Measurements from ENCODE around the gene TAF15. TPM values are rescaled to one million over a fixed set of nuclear protein-coding genes. Genes with fewer than 3 reads are reported as not detected.

TAF15 gene
- total and polyA plus RNA-seq, 2 donors (not counting 1 experiment from before 2014, with no cell fraction given) = 51.0 to 246 TPM

DNA sequence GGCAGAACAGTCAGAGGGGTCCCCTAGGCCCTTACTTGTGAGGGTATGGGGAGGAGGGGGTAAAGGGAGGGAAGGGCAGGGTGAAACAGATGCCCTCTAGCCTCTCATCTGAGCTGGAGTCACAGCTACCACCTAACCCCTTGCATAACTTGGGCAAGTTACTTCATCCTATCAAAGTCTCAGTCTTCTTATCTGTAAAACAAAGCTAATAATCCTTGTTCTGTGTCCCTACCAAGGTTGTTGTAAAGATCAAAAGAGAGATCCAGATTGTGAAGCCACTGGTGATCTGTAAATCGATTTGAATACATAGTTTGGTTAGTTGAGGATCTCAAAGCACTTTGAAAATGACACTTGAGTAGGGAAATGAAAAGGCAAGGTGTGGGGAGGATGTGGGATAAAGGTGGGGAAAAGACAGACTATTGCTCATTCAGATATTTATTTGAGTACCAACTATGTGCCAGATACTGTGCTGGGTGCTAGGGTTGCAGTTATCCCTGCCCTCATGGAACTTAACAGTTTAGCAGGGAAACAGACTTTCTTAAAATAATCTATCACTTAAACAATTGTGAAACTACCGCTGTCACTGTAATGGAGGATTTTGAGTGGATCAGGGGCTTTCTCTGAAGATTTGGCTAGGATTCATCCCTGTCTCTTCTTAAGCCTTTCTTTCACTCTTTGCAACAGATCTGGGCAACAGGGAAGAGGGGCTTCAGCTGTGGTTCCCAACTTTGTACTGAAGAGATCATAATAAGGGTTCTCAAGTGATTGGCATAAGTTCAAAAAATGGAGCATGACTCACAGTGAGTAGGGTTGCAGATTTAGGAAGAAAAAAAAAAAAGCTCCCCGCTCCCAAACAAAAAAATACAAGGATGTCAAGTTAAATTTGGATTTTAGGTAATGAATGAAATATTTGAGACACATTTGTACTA lies 56.4 kb downstream of the TAF15 start:
- DNase-seq (no peak), ATAC-seq (ENCODE audit: low read depth) (no peak)
- H3K4me1 ChIP-seq (ENCODE audit: control insufficient read depth in 2 of 2, insufficient read depth in 2 of 2, low read length in 2 of 2) = no peaks in the 10 kb centered on the region
- H3K4me2 ChIP-seq (replicated peaks; ENCODE audit: low read depth, low read length, poor library complexity, severe bottlenecking) = no peak overlapping the region
- no peaks in the 10 kb centered on the region for H4K20me1 ChIP-seq (ENCODE audit: control insufficient read depth, insufficient read depth, low read length, poor library complexity, severe bottlenecking)
- H3K9ac ChIP-seq (ENCODE audit: low read length) = no peak overlapping the region
- ChIA-PET POLR2A (interaction anchor here (0.6 kb wide), 2 partner anchors 49 to 1603 kb away, joined by 4 to 10 read pairs; no protein-coding TSS in a partner anchor), CTCF (no interaction called here)
- no peak overlapping the region for H3K4me3 ChIP-seq (ENCODE audit: control extremely low read depth in 1 of 5, extremely low read depth in 1 of 5, insufficient read depth in 1 of 5, low read depth in 2 of 5, low read length in 4 of 5)
- H3K27ac Mint-ChIP-seq = no peak overlapping the region
- H3K27me3 ChIP-seq (replicated peaks in 1 of 4; ENCODE audit: control extremely low read depth in 1 of 4, control insufficient read depth in 3 of 4, insufficient read depth in 4 of 4, low read length in 3 of 4) = no peaks in the 10 kb centered on the region
- no peaks in the 10 kb centered on the region for H3K9me3 Mint-ChIP-seq (ENCODE audit: insufficient read depth)
- no peak overlapping the region for H2AFZ ChIP-seq (ENCODE audit: insufficient read depth, low read depth, low read length, poor library complexity, severe bottlenecking)
- no peak for TF ChIP-seq EZH2 (IDR thresholded peaks at IDR 0.05; ENCODE audit: borderline replicate concordance, insufficient read depth, low read depth, low read length, poor library complexity, severe bottlenecking)
- TF ChIP-seq, protein P1, sequence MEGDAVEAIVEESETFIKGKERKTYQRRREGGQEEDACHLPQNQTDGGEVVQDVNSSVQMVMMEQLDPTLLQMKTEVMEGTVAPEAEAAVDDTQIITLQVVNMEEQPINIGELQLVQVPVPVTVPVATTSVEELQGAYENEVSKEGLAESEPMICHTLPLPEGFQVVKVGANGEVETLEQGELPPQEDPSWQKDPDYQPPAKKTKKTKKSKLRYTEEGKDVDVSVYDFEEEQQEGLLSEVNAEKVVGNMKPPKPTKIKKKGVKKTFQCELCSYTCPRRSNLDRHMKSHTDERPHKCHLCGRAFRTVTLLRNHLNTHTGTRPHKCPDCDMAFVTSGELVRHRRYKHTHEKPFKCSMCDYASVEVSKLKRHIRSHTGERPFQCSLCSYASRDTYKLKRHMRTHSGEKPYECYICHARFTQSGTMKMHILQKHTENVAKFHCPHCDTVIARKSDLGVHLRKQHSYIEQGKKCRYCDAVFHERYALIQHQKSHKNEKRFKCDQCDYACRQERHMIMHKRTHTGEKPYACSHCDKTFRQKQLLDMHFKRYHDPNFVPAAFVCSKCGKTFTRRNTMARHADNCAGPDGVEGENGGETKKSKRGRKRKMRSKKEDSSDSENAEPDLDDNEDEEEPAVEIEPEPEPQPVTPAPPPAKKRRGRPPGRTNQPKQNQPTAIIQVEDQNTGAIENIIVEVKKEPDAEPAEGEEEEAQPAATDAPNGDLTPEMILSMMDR (IDR thresholded peaks at IDR 0.05) = no peak
- no peaks in the 10 kb centered on the region for H3K4me1 Mint-ChIP-seq
- no peaks in the 10 kb centered on the region for H3K9me3 ChIP-seq (ENCODE audit: control extremely low read depth in 1 of 3, control insufficient read depth in 2 of 3, insufficient read depth in 1 of 3, low read length in 2 of 3)
- intact Hi-C loops (cut with micrococcal nuclease) = no loop called here
- no peak overlapping the region for H3K4me3 Mint-ChIP-seq
- no peak overlapping the region for H3K27ac ChIP-seq (ENCODE audit: low read length in 2 of 2)
- no peaks in the 10 kb centered on the region for H3K79me2 ChIP-seq (ENCODE audit: control insufficient read depth, insufficient read depth, low read length)
- no peaks in the 10 kb centered on the region for H3K36me3 ChIP-seq (replicated peaks in 1 of 2; ENCODE audit: control extremely low read depth in 1 of 2, control insufficient read depth in 1 of 2, extremely low read depth in 1 of 2, insufficient read depth in 2 of 2, low read length in 1 of 2)
- no peaks in the 10 kb centered on the region for H3K27me3 Mint-ChIP-seq
- WGBS (ENCODE audit: insufficient coverage) = 60% methylated on average over 1 of the region's 3 CpGs

DNA sequence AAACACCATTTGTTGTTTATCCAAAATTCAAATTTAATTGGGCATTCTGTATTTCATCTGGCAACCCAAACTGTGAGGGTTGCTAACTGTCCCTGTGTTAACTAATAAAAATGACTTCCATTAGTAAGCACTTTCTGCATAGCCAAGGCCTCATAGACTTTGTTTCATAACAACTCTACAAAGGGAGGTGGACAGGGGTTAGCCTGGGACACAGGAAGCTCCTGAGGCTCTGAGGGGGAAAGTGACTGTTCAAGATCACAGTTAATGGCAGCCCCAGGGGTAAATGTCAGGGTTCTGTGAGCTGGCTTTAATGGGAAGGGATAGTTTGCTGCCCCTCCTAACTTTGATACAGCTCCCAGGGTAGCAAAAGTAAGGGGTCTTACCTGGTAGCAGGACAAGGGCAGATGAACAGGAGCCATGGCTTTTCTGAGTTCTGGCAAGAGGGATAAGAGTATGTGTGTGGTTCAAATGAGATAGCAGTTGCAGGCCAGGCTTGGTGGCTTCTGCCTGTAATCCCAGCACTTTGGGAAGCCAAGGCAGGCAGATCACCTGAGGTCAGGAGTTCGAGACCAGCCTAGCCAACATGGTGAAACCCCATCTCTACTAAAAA lies 57.2 kb downstream of the TAF15 start:
- H3K9me3 ChIP-seq (ENCODE audit: control extremely low read depth in 1 of 3, control insufficient read depth in 2 of 3, insufficient read depth in 1 of 3, low read length in 2 of 3) = no peaks in the 10 kb centered on the region
- H3K4me3 Mint-ChIP-seq = no peak overlapping the region
- H3K4me2 ChIP-seq (replicated peaks; ENCODE audit: low read depth, low read length, poor library complexity, severe bottlenecking) = no peak overlapping the region
- peaks cover 0 to 2% (median 0%) of the 10 kb centered on the region in 4 experiments for H3K27me3 ChIP-seq (replicated peaks in 1 of 4; ENCODE audit: control extremely low read depth in 1 of 4, control insufficient read depth in 3 of 4, insufficient read depth in 4 of 4, low read length in 3 of 4)
- no peak for ATAC-seq (ENCODE audit: low read depth)
- CTCF ChIA-PET = no interaction called here
- intact Hi-C loops (cut with micrococcal nuclease) = no loop called here
- no peak for DNase-seq
- H3K79me2 ChIP-seq (ENCODE audit: control insufficient read depth, insufficient read depth, low read length) = no peaks in the 10 kb centered on the region
- H3K9me3 Mint-ChIP-seq (ENCODE audit: insufficient read depth) = no peaks in the 10 kb centered on the region
- no CpG with 5 or more reads among the region's 1 CpG for WGBS (ENCODE audit: insufficient coverage)
- H3K4me1 ChIP-seq (ENCODE audit: control insufficient read depth in 2 of 2, insufficient read depth in 2 of 2, low read length in 2 of 2) = peaks cover 0 to 3% of the 10 kb centered on the region in 2 donors
- no peak overlapping the region for H3K27ac Mint-ChIP-seq
- no peak overlapping the region for H3K27ac ChIP-seq (ENCODE audit: low read length in 2 of 2)
- peaks cover 5% of the 10 kb centered on the region for H3K4me1 Mint-ChIP-seq
- POLR2A ChIA-PET = no interaction called here
- no peak overlapping the region for H3K9ac ChIP-seq (ENCODE audit: low read length)
- no peaks in the 10 kb centered on the region for H3K36me3 ChIP-seq (replicated peaks in 1 of 2; ENCODE audit: control extremely low read depth in 1 of 2, control insufficient read depth in 1 of 2, extremely low read depth in 1 of 2, insufficient read depth in 2 of 2, low read length in 1 of 2)
- H4K20me1 ChIP-seq (ENCODE audit: control insufficient read depth, insufficient read depth, low read length, poor library complexity, severe bottlenecking) = no peaks in the 10 kb centered on the region
- no peak for TF ChIP-seq EZH2 (IDR thresholded peaks at IDR 0.05; ENCODE audit: borderline replicate concordance, insufficient read depth, low read depth, low read length, poor library complexity, severe bottlenecking)
- TF ChIP-seq, protein P1 (IDR thresholded peaks at IDR 0.05) = no peak
- H3K27me3 Mint-ChIP-seq = no peaks in the 10 kb centered on the region
- no peak overlapping the region for H3K4me3 ChIP-seq (ENCODE audit: control extremely low read depth in 1 of 5, extremely low read depth in 1 of 5, insufficient read depth in 1 of 5, low read depth in 2 of 5, low read length in 4 of 5)
- no peak overlapping the region for H2AFZ ChIP-seq (ENCODE audit: insufficient read depth, low read depth, low read length, poor library complexity, severe bottlenecking)

Measured in B cell (primary cell).